Cortex of kidney (tissue), 1 donor: Measurements from ENCODE around the gene CCNYL1.

Experiments
- DNase-seq: peaks from one replicate; lab custom pipeline; 2025; lab: John Stamatoyannopoulos, UW

The CCNYL1 gene

DNA sequence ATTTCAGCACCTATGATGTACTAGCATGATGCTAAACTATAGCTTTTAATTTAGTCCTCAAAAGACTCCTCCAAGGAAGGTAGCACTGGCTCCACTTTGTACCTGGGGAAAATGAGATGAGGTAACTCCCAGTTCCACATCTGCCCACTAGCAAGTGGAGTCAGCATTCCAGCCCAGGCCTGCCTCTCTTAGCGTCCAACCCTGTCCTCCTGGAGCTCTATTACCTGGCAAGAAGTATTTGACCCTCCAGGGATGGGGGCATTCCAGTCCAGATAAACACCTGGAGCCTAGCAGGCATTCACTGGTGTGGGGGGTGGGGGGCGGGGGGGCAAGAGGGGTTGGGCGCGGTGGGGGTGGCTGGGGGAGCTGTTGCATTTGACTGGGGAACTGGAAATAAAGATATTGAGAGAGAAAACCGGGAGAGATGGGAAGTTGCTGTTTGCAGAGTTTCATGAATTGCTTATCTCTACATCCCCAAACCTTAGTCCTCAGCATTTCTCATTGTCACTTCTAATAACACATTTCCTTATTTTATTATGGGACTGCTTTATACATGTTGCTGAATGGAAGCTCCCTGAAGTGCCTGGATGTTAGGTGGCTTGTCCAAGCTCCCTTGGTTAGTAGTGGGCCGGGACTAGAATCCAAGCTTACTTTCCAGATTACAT, 80.3 kb downstream of the CCNYL1 start:
- DNase-seq = no peak

GRCh38 chr2:207792244-207792785, 80.9 kb downstream of the CCNYL1 start:
- DNase-seq = no peak

- DNase-seq = no peak
Observed at GRCh38 chr2:207796585-207797350, 85.3 kb downstream of the CCNYL1 start.

GRCh38 chr2:207801259-207801658, 89.8 kb downstream of the CCNYL1 start:
- no peak for DNase-seq

DNA sequence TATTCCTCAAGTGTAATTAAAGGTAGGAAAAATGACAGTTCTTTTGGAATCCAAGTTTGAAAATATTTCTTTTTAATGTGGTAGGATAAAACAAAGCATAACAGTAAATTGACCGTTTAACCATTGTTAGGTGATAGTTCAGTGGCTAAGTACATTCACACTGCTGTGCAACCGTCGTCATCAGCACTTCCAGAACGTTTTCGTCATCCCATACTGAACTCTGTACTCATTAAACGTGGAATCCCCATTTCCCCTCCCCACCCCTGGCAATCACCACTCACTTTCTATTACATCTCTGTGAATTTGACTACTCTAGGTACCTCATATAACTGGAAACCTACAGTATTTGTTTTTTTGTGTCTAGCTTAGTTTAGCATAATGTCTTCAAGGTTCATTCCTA, 91.2 kb downstream of the CCNYL1 start:
- no peak for DNase-seq
